Measurements from ENCODE around the gene SIM2.

The SIM2 gene

GRCh38 chr21:36747041-36747814, 48.3 kb downstream of the SIM2 start:
- peak overlapping the region; percentile 17 for H3K4me3 ChIP-seq (replicated peaks; ENCODE audit: low read depth, low read length)
- DNase-seq (ENCODE audit: low read depth), result no peak
- TF ChIP-seq CTCF (IDR thresholded peaks at IDR 0.05; ENCODE audit: low read length, missing control alignments), result no peak

GRCh38 chr21:36747815-36748383, 49.0 kb downstream of the SIM2 start:
- DNase-seq (ENCODE audit: low read depth), result peak; percentile 42
- H3K4me3 ChIP-seq (replicated peaks; ENCODE audit: low read depth, low read length), result peak overlapping the region; percentile 27
- no peak for TF ChIP-seq CTCF (IDR thresholded peaks at IDR 0.05; ENCODE audit: low read length, missing control alignments)

GRCh38 chr21:36749935-36750575, 51.1 kb downstream of the SIM2 start:
- H3K4me3 ChIP-seq (replicated peaks; ENCODE audit: low read depth, low read length), result no peak overlapping the region
- peak; percentile 44 for DNase-seq (ENCODE audit: low read depth)
- no peak for TF ChIP-seq CTCF (IDR thresholded peaks at IDR 0.05; ENCODE audit: low read length, missing control alignments)

DNA sequence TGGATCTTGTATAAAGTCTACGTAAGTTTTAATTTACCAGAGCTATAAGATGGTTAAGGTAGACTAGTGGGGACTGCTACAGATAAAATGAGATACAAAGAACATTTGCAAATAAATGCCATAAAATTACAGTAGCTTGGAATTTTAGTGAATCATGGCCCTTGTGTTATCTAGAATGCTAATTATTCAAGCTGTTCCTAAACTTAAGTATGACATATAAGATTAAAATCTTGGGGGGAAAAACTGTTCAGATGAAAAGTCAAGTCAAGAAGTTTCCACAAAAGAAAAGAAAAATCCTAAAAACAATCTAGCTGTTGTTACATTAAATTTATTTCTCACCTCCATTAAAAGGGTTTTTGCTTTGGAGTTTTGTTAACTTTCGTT, 51.7 kb downstream of the SIM2 start:
- no peak overlapping the region for H3K4me3 ChIP-seq (replicated peaks; ENCODE audit: low read depth, low read length)
- TF ChIP-seq CTCF (IDR thresholded peaks at IDR 0.05; ENCODE audit: low read length, missing control alignments), result no peak
- no peak for DNase-seq (ENCODE audit: low read depth)

DNA sequence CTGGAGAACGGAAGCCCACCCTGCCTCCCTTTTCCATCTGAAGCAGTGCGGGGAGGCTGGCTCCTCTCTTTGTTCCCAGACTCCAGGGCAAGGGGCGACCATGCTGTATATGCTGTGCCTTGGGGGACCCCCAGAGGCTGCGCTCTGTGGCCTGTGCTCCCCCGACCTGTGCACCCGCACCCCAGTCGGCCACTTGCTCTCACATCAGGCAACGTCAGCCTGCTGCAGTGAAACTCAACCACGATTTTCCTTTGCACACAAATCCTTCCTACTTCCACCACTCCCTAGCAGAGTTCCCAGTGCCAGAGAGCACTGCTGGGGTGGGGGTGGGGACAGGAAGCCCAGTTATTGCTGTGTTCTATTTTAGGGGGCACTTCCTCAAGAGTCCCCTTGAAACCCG, 52.5 kb downstream of the SIM2 start:
- no peak for DNase-seq (ENCODE audit: low read depth)
- no peak overlapping the region for H3K4me3 ChIP-seq (replicated peaks; ENCODE audit: low read depth, low read length)
- TF ChIP-seq CTCF (IDR thresholded peaks at IDR 0.05; ENCODE audit: low read length, missing control alignments), result no peak

- peak; percentile 55 for DNase-seq (ENCODE audit: low read depth)
- no peak for TF ChIP-seq CTCF (IDR thresholded peaks at IDR 0.05; ENCODE audit: low read length, missing control alignments)
- no peak overlapping the region for H3K4me3 ChIP-seq (replicated peaks; ENCODE audit: low read depth, low read length)
Measured at GRCh38 chr21:36753556-36753955, 54.6 kb downstream of the SIM2 start.
